Natural killer cell treated with Interleukin-12 subunit alpha and Interleukin-12 subunit beta and Interleukin-15 and Interleukin-18, amount 100 ng/mL, for 72 hours (primary cell): Measurements from ENCODE around the gene SPON1. TPM values are rescaled to one million over a fixed set of nuclear protein-coding genes. Genes with fewer than 3 reads are reported as not detected.

Source experiments
- ATAC-seq, 2 donors: fragments of 150-1000 bp; cut with Tn5 transposase in 1 of 2; sonication (Bioruptor Pico), chemical (Tn5 transposase) in 1 of 2; 2 replicates each; pipeline ENCODE4 v1.10.0; 2021
- DNase-seq: peaks from one replicate; pipeline ENCODE4 v3.0.0; 2022; ENCODE audit warnings: low spot score
- H3K27ac Mint-ChIP-seq, 2 donors: 1 replicate in 1 of 2; 2 replicates in 1 of 2; pipeline ENCODE4 v1.8.0; 2022; ENCODE audit warnings: mixed read lengths in 2 of 2, mild to moderate bottlenecking in 1 of 2, moderate library complexity in 1 of 2
- H3K27me3 Mint-ChIP-seq, 2 donors: 1 replicate in 1 of 2; 2 replicates in 1 of 2; pipeline ENCODE4 v1.8.0; 2022; ENCODE audit warnings: mixed read lengths in 2 of 2
- H3K36me3 Mint-ChIP-seq: one replicate; pipeline ENCODE4 v1.8.0; 2022; ENCODE audit warnings: mixed read lengths
- H3K4me1 Mint-ChIP-seq, 2 donors: 1 replicate in 1 of 2; 2 replicates in 1 of 2; pipeline ENCODE4 v1.8.0; 2022; ENCODE audit warnings: low read depth in 2 of 2, mixed read lengths in 2 of 2, mild to moderate bottlenecking in 1 of 2
- H3K4me3 Mint-ChIP-seq: one replicate; pipeline ENCODE4 v1.8.0; 2022; ENCODE audit warnings: mixed read lengths
- H3K9me3 Mint-ChIP-seq: 2 replicates; pipeline ENCODE4 v1.8.0; 2022; ENCODE audit warnings: mixed read lengths
- total RNA-seq, 2 donors: library from RNA; stranded (reverse); gene quantifications; one replicate each; pipeline ENCODE4 v1.2.3, GENCODE V29; 2022

Gene SPON1
- total RNA-seq, 2 donors from 2014 or later: 0.10 TPM; not detected in 1

DNA sequence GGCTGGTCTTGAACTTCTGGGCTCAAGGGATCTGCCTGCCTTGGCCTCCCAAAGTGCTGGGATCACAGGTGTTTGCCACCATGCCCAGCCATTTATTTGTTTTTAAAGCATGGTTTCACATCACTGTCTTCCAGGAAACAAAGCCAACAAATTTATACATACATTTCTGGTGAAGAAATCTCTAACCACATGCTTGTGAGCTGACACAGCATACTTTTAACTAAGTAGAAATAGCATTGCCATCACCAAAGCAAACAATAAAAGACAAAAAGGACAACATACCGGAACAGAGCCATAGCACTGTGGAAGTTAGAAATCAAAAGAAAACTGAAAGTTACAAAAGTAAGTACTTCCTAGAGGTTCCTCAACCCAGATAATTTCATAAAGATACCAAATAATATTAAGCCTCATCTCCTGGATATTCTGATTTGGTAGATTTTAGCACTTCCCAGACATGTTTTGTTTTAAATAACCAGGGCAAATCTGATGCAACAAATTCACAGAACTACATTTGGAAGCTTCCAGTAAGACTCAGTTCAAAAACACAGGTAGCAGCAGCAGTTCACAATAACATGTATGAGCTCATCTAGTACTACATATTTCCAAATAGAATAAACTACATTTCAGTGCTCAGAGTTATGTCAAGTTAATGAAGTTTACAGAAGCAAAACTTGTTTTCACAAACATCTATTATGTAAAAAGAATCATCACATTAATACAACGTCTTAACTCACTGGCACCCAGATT is 325.8 kb downstream of the SPON1 start:
- peak overlapping the region; percentile 66 for H3K4me3 Mint-ChIP-seq
- H3K4me1 Mint-ChIP-seq: peaks cover 27 to 28% of the 10 kb centered on the region in 2 donors
- no peak for DNase-seq
- no peaks in the 10 kb centered on the region for H3K9me3 Mint-ChIP-seq
- peaks cover 18% of the 10 kb centered on the region for H3K36me3 Mint-ChIP-seq
- no peaks in the 10 kb centered on the region for H3K27me3 Mint-ChIP-seq
- peak overlapping the region; percentile 88 to 95 for H3K27ac Mint-ChIP-seq
- peak; percentile 83 to 84 for ATAC-seq

- Mint-ChIP-seq H3K4me1 (peaks cover 27 to 28% of the 10 kb centered on the region in 2 donors), H3K4me3 (no peak overlapping the region), H3K36me3 (peaks cover 22% of the 10 kb centered on the region), H3K27me3 (no peaks in the 10 kb centered on the region), H3K27ac (peak overlapping the region in 1 of 2 donors; percentile 4), H3K9me3 (no peaks in the 10 kb centered on the region)
- DNase-seq (no peak), ATAC-seq (no peak)
Measured at GRCh38 chr11:14290422-14290821, 327.9 kb downstream of the SPON1 start.

- H3K4me1 Mint-ChIP-seq: peaks cover 17 to 29% of the 10 kb centered on the region in 2 donors
- no peak overlapping the region for H3K4me3 Mint-ChIP-seq
Measured at GRCh38 chr11:14299921-14300320, 337.4 kb downstream of the SPON1 start.

GRCh38 chr11:14300661-14301304 is 338.3 kb downstream of the SPON1 start:
- no peaks in the 10 kb centered on the region for H3K36me3 Mint-ChIP-seq
- ATAC-seq (peak; percentile 90 to 91), DNase-seq (peak; percentile 68)
- H3K9me3 Mint-ChIP-seq: no peaks in the 10 kb centered on the region
- H3K4me3 Mint-ChIP-seq: no peak overlapping the region
- peaks cover 17 to 33% of the 10 kb centered on the region in 2 donors for H3K4me1 Mint-ChIP-seq
- no peak overlapping the region for H3K27ac Mint-ChIP-seq
- no peaks in the 10 kb centered on the region for H3K27me3 Mint-ChIP-seq

More at GRCh38 chr11:14299921-14300320, 337.4 kb downstream of the SPON1 start:
- DNase-seq (no peak), ATAC-seq (no peak)
- Mint-ChIP-seq H3K27me3 (no peaks in the 10 kb centered on the region), H3K27ac (no peak overlapping the region), H3K36me3 (no peaks in the 10 kb centered on the region), H3K9me3 (no peaks in the 10 kb centered on the region)

DNA sequence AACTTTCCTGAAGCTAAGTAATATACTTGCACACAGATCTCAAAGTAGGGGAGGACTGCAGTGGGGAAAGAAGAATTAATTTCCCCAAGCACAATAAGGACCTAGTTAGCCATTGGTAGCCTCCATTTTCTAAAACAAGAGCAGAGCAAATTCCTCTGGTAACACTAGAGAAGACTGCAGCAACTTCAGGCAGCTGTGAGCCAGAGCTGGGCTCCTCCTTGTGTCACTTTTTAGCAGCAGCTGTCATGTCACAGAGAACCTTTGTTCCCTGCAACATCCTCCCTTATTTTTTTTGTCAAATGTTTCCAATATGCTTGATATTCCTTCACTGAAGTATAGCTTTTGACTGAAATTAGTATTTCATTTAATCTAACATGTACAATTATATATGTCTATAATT is 342.1 kb downstream of the SPON1 start:
- peak overlapping the region in 1 of 2 donors; percentile 63 for H3K27ac Mint-ChIP-seq
- ATAC-seq: no peak
- H3K4me1 Mint-ChIP-seq: peaks cover 21 to 39% of the 10 kb centered on the region in 2 donors
- H3K27me3 Mint-ChIP-seq: no peaks in the 10 kb centered on the region
- H3K4me3 Mint-ChIP-seq: no peak overlapping the region
- no peaks in the 10 kb centered on the region for H3K9me3 Mint-ChIP-seq
- no peak for DNase-seq
- no peaks in the 10 kb centered on the region for H3K36me3 Mint-ChIP-seq

- Mint-ChIP-seq H3K27me3 (no peaks in the 10 kb centered on the region), H3K36me3 (no peaks in the 10 kb centered on the region), H3K4me3 (no peak overlapping the region)
Measured at GRCh38 chr11:14305649-14306048, 343.1 kb downstream of the SPON1 start.

DNA sequence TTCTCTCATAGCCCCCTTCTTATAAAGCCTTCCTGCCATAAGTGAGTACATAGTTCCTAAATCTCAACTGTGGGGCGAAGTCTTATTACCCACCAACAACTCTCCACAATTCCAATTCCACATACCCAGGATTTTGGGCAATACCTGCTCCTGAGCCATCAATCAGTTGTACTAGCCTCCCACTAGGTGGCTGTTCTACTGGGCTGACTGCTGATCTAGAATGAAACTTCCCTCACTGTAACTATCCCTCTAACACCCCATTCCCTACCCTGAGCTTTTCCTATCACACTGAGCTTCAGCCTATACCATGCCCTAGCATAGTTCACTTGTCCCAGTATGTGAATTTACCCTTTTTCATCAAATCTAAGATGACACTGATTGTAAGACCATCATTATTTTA is 344.0 kb downstream of the SPON1 start:
- Mint-ChIP-seq H3K27ac (peak overlapping the region in 1 of 2 donors; percentile 9), H3K27me3 (no peaks in the 10 kb centered on the region), H3K9me3 (no peaks in the 10 kb centered on the region), H3K36me3 (no peaks in the 10 kb centered on the region), H3K4me1 (peaks cover 21 to 39% of the 10 kb centered on the region in 2 donors), H3K4me3 (no peak overlapping the region)
- DNase-seq (no peak), ATAC-seq (no peak)

More at GRCh38 chr11:14305649-14306048, 343.1 kb downstream of the SPON1 start:
- no peak for DNase-seq
- no peaks in the 10 kb centered on the region for H3K9me3 Mint-ChIP-seq
- H3K4me1 Mint-ChIP-seq: peaks cover 21 to 39% of the 10 kb centered on the region in 2 donors
- no peak for ATAC-seq
- no peak overlapping the region for H3K27ac Mint-ChIP-seq

DNA sequence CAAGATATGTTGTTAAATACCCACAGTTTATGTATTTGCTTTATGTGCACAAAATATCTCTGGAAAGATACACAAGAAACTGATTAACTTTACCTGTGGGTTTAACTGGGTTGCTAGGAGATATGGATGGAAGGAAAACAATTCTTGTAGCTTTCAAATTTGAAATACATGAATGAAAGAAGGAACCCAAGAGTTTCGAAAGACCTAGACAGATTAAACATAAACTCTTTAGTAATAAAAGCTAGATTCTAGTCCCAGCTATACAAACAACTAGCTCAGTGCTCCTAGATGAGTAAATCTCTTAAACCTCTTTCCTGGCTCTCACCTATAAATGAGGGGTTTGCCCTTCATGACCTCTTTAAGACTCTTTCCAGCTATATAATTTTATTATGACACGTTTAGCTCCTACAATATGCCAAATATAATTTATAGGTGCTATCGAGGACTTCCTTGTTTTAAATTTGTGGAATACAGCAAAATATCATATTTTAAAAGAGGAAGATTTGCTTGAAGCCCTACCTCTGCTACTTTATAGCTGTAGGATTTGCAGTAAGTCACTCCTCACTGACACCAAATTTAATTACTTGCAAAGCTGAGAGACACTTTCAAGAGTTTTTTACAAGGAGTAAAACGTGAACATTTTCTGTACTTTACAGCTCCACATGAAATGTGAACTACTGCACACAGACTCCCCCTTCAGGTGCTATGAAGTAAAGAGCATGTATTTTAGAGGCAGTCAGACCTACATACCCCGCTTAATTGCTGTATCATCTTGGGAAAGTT is 345.8 kb downstream of the SPON1 start:
- ATAC-seq (peak in 1 of 2 donors; percentile 73), DNase-seq (no peak)
- Mint-ChIP-seq H3K4me3 (no peak overlapping the region), H3K4me1 (peaks cover 31 to 39% of the 10 kb centered on the region in 2 donors), H3K9me3 (no peaks in the 10 kb centered on the region), H3K36me3 (no peaks in the 10 kb centered on the region), H3K27ac (no peak overlapping the region), H3K27me3 (no peaks in the 10 kb centered on the region)

- no peaks in the 10 kb centered on the region for H3K9me3 Mint-ChIP-seq
- no peak overlapping the region for H3K27ac Mint-ChIP-seq
- no peak overlapping the region for H3K4me3 Mint-ChIP-seq
- H3K36me3 Mint-ChIP-seq: no peaks in the 10 kb centered on the region
- ATAC-seq (peak; percentile 47 to 67), DNase-seq (no peak)
- peaks cover 30 to 37% of the 10 kb centered on the region in 2 donors for H3K4me1 Mint-ChIP-seq
- H3K27me3 Mint-ChIP-seq: no peaks in the 10 kb centered on the region
Measured at GRCh38 chr11:14308897-14309387, 346.4 kb downstream of the SPON1 start.

DNA sequence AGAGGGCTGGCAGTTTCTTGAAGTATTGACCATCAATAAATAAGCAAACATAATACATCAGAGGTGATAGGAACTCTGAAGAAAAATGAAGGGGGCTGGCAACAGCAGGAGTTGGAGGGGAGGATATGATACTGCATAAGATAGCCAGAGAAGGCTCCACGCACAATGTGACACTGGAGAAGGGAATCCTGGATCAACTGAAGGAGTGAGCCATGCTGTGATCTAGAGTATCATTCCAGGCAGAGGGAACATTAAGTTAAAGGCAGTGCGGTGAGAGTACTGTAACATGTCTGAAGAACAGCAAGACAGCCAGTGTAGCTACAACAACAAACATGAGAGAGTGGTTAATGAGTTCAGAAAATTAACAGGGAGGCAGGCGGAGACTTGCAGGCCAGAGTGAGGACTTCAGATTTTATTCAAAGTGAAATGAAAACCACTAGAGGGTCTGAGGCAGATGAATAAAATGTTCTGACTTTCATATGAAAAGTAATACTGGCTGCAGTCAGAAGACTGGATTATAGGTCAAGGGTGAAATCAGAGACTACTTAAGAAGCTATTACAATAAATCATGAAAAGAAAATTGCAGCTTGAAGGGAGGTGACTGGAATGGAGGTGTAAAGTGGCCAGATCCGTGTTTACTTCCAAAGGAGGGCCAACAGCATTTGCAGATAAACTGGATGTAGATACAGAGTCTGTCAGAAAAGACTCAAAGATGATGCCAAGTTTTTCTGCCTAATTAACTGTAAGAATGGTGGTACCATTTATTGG is 347.1 kb downstream of the SPON1 start:
- Mint-ChIP-seq H3K4me3 (no peak overlapping the region), H3K36me3 (no peaks in the 10 kb centered on the region), H3K4me1 (peaks cover 28 to 34% of the 10 kb centered on the region in 2 donors), H3K9me3 (no peaks in the 10 kb centered on the region), H3K27ac (no peak overlapping the region), H3K27me3 (no peaks in the 10 kb centered on the region)
- no peak for ATAC-seq
- no peak for DNase-seq

DNA sequence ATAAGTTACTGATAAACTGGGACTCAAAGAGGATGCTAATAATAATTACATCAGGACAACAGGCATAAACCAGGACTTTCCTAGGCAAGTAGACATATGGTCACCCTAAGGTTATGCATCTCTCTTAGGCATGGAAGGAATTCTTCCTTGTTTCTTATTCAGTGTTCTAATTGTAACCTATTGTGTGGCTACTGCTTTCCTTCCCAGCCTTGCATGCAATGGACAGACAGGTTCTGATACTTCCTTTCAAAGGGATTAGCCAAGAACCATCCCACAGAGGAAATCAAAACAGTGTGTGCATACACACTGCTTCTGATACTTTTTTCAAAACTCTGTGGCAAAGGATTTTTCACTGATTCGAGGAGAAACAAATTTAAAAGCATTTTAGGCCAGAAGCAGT is 348.2 kb downstream of the SPON1 start:
- ATAC-seq (no peak), DNase-seq (no peak)
- H3K36me3 Mint-ChIP-seq: no peaks in the 10 kb centered on the region
- peaks cover 34 to 38% of the 10 kb centered on the region in 2 donors for H3K4me1 Mint-ChIP-seq
- H3K4me3 Mint-ChIP-seq: no peak overlapping the region
- H3K9me3 Mint-ChIP-seq: no peaks in the 10 kb centered on the region
- no peaks in the 10 kb centered on the region for H3K27me3 Mint-ChIP-seq
- H3K27ac Mint-ChIP-seq: no peak overlapping the region

DNA sequence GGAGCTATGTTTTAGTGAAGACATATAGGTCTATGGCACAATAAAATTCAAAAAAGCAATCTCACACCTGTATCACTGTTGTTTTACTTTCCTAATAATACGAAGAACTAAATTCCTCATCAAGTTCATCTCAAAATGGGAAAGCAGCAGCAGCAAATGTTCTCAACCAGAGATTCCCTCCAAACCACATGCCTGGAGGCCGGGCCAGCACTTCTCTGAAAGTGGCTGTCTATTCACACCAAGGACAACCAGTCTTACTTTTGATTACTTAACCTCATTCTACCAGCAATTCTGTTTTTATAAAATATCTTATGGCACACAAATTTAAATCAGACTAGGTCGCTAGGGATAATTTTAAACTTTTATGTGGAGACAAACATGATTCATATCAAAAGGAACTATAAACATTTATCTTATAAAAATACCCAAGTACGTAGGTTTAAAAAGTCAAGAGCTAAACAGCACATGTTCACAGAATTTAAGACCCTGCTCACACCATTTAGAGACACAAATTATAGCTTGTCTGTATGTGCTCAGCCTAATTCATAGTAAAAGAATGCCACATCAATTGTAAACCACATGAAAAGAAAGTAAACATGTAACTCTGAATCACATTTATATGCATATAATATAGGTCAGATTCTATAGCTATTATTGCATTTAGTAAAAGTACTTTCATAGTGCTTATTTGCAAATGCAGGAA is 350.4 kb downstream of the SPON1 start:
- ATAC-seq: peak; percentile 41 to 52
- Mint-ChIP-seq H3K4me3 (peak overlapping the region; percentile 59), H3K9me3 (no peaks in the 10 kb centered on the region), H3K27ac (peak overlapping the region; percentile 51 to 82), H3K36me3 (no peaks in the 10 kb centered on the region), H3K4me1 (peaks cover 33 to 35% of the 10 kb centered on the region in 2 donors), H3K27me3 (no peaks in the 10 kb centered on the region)
- peak; percentile 64 for DNase-seq
